Lung (tissue), 12 donors: Measurements from ENCODE around the gene ZYG11A. TPM values are rescaled to one million over a fixed set of nuclear protein-coding genes. Genes with fewer than 3 reads are reported as not detected.

Source experiments
- ATAC-seq: fragments of 200-7000 bp; cut with Tn5 transposase; one replicate; pipeline ENCODE4 v1.9.1; 2020; ENCODE audit warnings: moderate number of reproducible peaks; ENCODE audit not compliant: insufficient read depth, low FRiP score
- DNase-seq, 3 donors: peaks; one replicate each; pipeline ENCODE4 v3.0.0-alpha.2; 2013 to 2017
- H3K27ac ChIP-seq, 2 donors: one replicate each; pipeline ENCODE4 v1.5.1; 2013; ENCODE audit warnings: mild to moderate bottlenecking in 2 of 2, moderate library complexity in 2 of 2, control low read depth in 1 of 2, inconsistent platforms in 1 of 2, low read depth in 1 of 2, low read length in 1 of 2
- H3K27me3 ChIP-seq, 3 donors: one replicate each; pipeline ENCODE4 v1.5.1; 2013; ENCODE audit warnings: low read length in 2 of 3; ENCODE audit not compliant: control insufficient read depth in 3 of 3, insufficient read depth in 3 of 3
- H3K36me3 ChIP-seq, 4 donors: one replicate each; pipeline ENCODE4 v1.5.1; 2013; ENCODE audit warnings: low read length in 4 of 4, mild to moderate bottlenecking in 1 of 4, moderate library complexity in 1 of 4; ENCODE audit not compliant: control insufficient read depth in 4 of 4, insufficient read depth in 4 of 4
- H3K4me1 ChIP-seq, 5 donors: one replicate each; pipeline ENCODE4 v1.5.1; 2013; ENCODE audit warnings: low read length in 5 of 5, mild to moderate bottlenecking in 2 of 5, moderate library complexity in 1 of 5; ENCODE audit not compliant: control insufficient read depth in 5 of 5, insufficient read depth in 5 of 5
- H3K4me3 ChIP-seq: one replicate; pipeline ENCODE4 v1.5.1; 2013; ENCODE audit warnings: mild to moderate bottlenecking, control low read depth, moderate library complexity
- H3K9ac ChIP-seq, 2 donors: one replicate each; pipeline ENCODE4 v1.5.1; 2013; ENCODE audit warnings: low read length in 2 of 2, control low read depth in 1 of 2; ENCODE audit not compliant: insufficient read depth in 1 of 2
- H3K9me3 ChIP-seq, 4 donors: one replicate each; pipeline ENCODE4 v1.5.1; 2013; ENCODE audit warnings: low read length in 3 of 4, mild to moderate bottlenecking in 1 of 4, moderate library complexity in 1 of 4; ENCODE audit not compliant: control insufficient read depth in 4 of 4, insufficient read depth in 3 of 4
- CTCF ChIP-seq: IDR thresholded peaks from 2 replicates; pipeline ENCODE4 v1.5.1; 2012; ENCODE audit warnings: mild to moderate bottlenecking; ENCODE audit errors: control extremely low read depth, extremely low read depth
- WGBS, 2 donors: extraction: QIAGEN DNeasy Blood & Tissue Kit; methylation state at CpG; one replicate each; pipeline ENCODE4 v1.1.7; 2013; 5-methylcytosine and 5-hydroxymethylcytosine counted together
- polyA plus RNA-seq, 2 donors: library from polyadenylated mRNA; stranded (reverse); fragments of 200-250 nt; gene quantifications; one replicate each; pipeline ENCODE4 v1.2.1, GENCODE V29; 2013
- total RNA-seq, 2 donors: library from RNA; depleted of rRNA in 1 of 2; stranded (reverse); fragments of >200 nt in 1 of 2; gene quantifications; one replicate each; pipeline ENCODE4 v1.2.1, GENCODE V29; 2014 to 2021
- donor health status: control.
- donor health status: control.
- donor health status: Bipolar disorder and iron deficiency.
- donor health status: healthy.
- donor health status: DM: yes; HTN: yes; CAD: no.

ZYG11A gene
- total and polyA plus RNA-seq, 4 donors = 0.01 to 0.20 (median 0.15) TPM; not detected in 1

- Histone ChIP-seq H3K4me1 (peaks cover 0 to 15% (median 2%) of the 10 kb centered on the region in 5 donors), H3K27ac (no peak overlapping the region), H3K9me3 (no peaks in the 10 kb centered on the region), H3K4me3 (no peak overlapping the region), H3K9ac (no peak overlapping the region), H3K36me3 (peaks cover 0 to 1% (median 0%) of the 10 kb centered on the region in 4 donors), H3K27me3 (no peaks in the 10 kb centered on the region)
- 89 to 92% methylated on average over 7 of the region's 7 CpGs for WGBS, 2 donors
- ATAC-seq (no peak), DNase-seq (no peak)
- TF ChIP-seq CTCF = no peak
Measured at GRCh38 chr1:52915855-52916220, 73.3 kb downstream of the ZYG11A start.

GRCh38 chr1:52916241-52916975, 73.8 kb downstream of the ZYG11A start:
- Histone ChIP-seq H3K27me3 (no peaks in the 10 kb centered on the region), H3K9ac (no peak overlapping the region), H3K4me1 (peaks cover 0 to 17% (median 5%) of the 10 kb centered on the region in 5 donors), H3K4me3 (no peak overlapping the region), H3K27ac (peak overlapping the region in 1 of 2 donors; percentile 1), H3K9me3 (no peaks in the 10 kb centered on the region), H3K36me3 (peaks cover 0 to 1% (median 0%) of the 10 kb centered on the region in 4 donors)
- no peak for ATAC-seq
- DNase-seq = peak in 1 of 3 donors; percentile 35
- TF ChIP-seq CTCF = no peak
- WGBS, 2 donors = 84 to 86% methylated on average over 10 of the region's 10 CpGs

GRCh38 chr1:52917156-52917555, 74.6 kb downstream of the ZYG11A start:
- Histone ChIP-seq H3K4me1 (peaks cover 0 to 17% (median 5%) of the 10 kb centered on the region in 5 donors), H3K4me3 (no peak overlapping the region), H3K36me3 (peaks cover 0 to 1% (median 0%) of the 10 kb centered on the region in 4 donors), H3K27ac (peak overlapping the region in 1 of 2 donors; percentile 34), H3K27me3 (no peaks in the 10 kb centered on the region), H3K9me3 (no peaks in the 10 kb centered on the region), H3K9ac (no peak overlapping the region)
- WGBS, 2 donors = 86 to 88% methylated on average over 7 of the region's 7 CpGs
- no peak for ATAC-seq
- TF ChIP-seq CTCF = no peak
- peak; percentile 81 to 95 (median 94) for DNase-seq

- no peak for TF ChIP-seq CTCF
- Histone ChIP-seq H3K27me3 (no peaks in the 10 kb centered on the region), H3K27ac (peak overlapping the region in 1 of 2 donors; percentile 34), H3K9me3 (no peaks in the 10 kb centered on the region), H3K4me3 (no peak overlapping the region), H3K9ac (no peak overlapping the region), H3K4me1 (peaks cover 0 to 17% (median 5%) of the 10 kb centered on the region in 5 donors), H3K36me3 (peaks cover 0 to 1% (median 0%) of the 10 kb centered on the region in 4 donors)
- WGBS, 2 donors = 96 to 98% methylated on average over 1 of the region's 1 CpG
- peak in 1 of 3 donors; percentile 54 for DNase-seq
- no peak for ATAC-seq
Measured at GRCh38 chr1:52917581-52917980, 75.0 kb downstream of the ZYG11A start.
